H9 (cell line): ENCODE data around the gene PSG6. TPM values are rescaled to one million over a fixed set of nuclear protein-coding genes. Genes with fewer than 3 reads are reported as not detected.
"Not testable (repeated sequence)": the region's sequence is repeated elsewhere in the genome, so short reads cannot be mapped to it uniquely, and the experiment has no call there.

Experiments used
- DNase-seq: peaks from one replicate; pipeline ENCODE4 v3.0.0-alpha.2; 2017
- H2AFZ ChIP-seq: one replicate; pipeline ENCODE4 v1.6.1; 2013; ENCODE audit warnings: mild to moderate bottlenecking, low read length, control low read depth, moderate library complexity
- H2AK5ac ChIP-seq: 2 replicates; pipeline ENCODE4 v1.6.1; 2013; ENCODE audit warnings: low read length, control low read depth, mixed read lengths; ENCODE audit not compliant: insufficient read length
- H2BK120ac ChIP-seq: one replicate; pipeline ENCODE4 v1.6.1; 2013; ENCODE audit warnings: low read depth, mild to moderate bottlenecking, low read length, control low read depth, inconsistent platforms; ENCODE audit not compliant: poor library complexity, severe bottlenecking
- H2BK12ac ChIP-seq: 2 replicates; pipeline ENCODE4 v1.6.1; 2013; ENCODE audit warnings: low read length, control low read depth, mixed read lengths, low read depth; ENCODE audit not compliant: insufficient read length
- H2BK15ac ChIP-seq: 2 replicates; pipeline ENCODE4 v1.6.1; 2013; ENCODE audit warnings: low read depth, low read length, control low read depth
- H2BK20ac ChIP-seq: one replicate; pipeline ENCODE4 v1.6.1; 2013; ENCODE audit warnings: low read depth, mild to moderate bottlenecking, low read length, control low read depth, inconsistent platforms; ENCODE audit not compliant: poor library complexity, severe bottlenecking
- H2BK5ac ChIP-seq: 2 replicates; pipeline ENCODE4 v1.6.1; 2013; ENCODE audit warnings: low read length, control low read depth, mixed read lengths; ENCODE audit not compliant: insufficient read length
- H3K14ac ChIP-seq: 2 replicates; pipeline ENCODE4 v1.6.1; 2013; ENCODE audit warnings: low read length, control low read depth; ENCODE audit not compliant: insufficient read depth
- H3K18ac ChIP-seq: 2 replicates; pipeline ENCODE4 v1.6.1; 2013; ENCODE audit warnings: low read depth, mild to moderate bottlenecking, mixed read lengths, low read length, control low read depth; ENCODE audit not compliant: insufficient read length
- H3K23ac ChIP-seq: 2 replicates; pipeline ENCODE4 v1.6.1; 2013; ENCODE audit warnings: low read length, control low read depth, mixed read lengths, low read depth; ENCODE audit not compliant: insufficient read length
- H3K23me2 ChIP-seq: 2 replicates; pipeline ENCODE4 v1.6.1; 2013; ENCODE audit warnings: low read depth, mild to moderate bottlenecking, mixed read lengths, low read length, control low read depth; ENCODE audit not compliant: insufficient read length, poor library complexity, severe bottlenecking
- H3K27ac ChIP-seq: 2 replicates; pipeline ENCODE4 v1.5.1; 2013; ENCODE audit warnings: low read length, control low read depth, mixed read lengths, low read depth; ENCODE audit not compliant: insufficient read length
- H3K27me3 ChIP-seq: 2 replicates; pipeline ENCODE4 v1.6.1; 2013; ENCODE audit warnings: low read length, control low read depth, inconsistent platforms; ENCODE audit not compliant: insufficient read depth
- H3K4ac ChIP-seq: 2 replicates; pipeline ENCODE4 v1.6.1; 2013; ENCODE audit warnings: low read depth, mild to moderate bottlenecking, control low read depth, inconsistent platforms, low read length, moderate library complexity
- H3K4me1 ChIP-seq: 2 replicates; pipeline ENCODE4 v1.6.1; 2013; ENCODE audit warnings: low read length, control low read depth, inconsistent platforms; ENCODE audit not compliant: insufficient read depth
- H3K4me2 ChIP-seq: 2 replicates; pipeline ENCODE4 v1.6.1; 2013; ENCODE audit warnings: low read length, control low read depth, mixed read lengths; ENCODE audit not compliant: insufficient read length, insufficient read depth
- H3K56ac ChIP-seq: 2 replicates; pipeline ENCODE4 v1.6.1; 2013; ENCODE audit warnings: low read depth, mild to moderate bottlenecking, mixed read lengths, low read length, control low read depth; ENCODE audit not compliant: insufficient read length
- H3K79me1 ChIP-seq: 2 replicates; pipeline ENCODE4 v1.6.1; 2013; ENCODE audit warnings: low read depth, mild to moderate bottlenecking, moderate library complexity, low read length, control low read depth, inconsistent platforms; ENCODE audit not compliant: insufficient read depth, poor library complexity, severe bottlenecking
- H3K79me2 ChIP-seq: 2 replicates; pipeline ENCODE4 v1.6.1; 2013; ENCODE audit warnings: low read length, control low read depth, inconsistent platforms; ENCODE audit not compliant: insufficient read depth
- H3K9ac ChIP-seq: 2 replicates; pipeline ENCODE4 v1.6.1; 2013; ENCODE audit warnings: low read length, control low read depth, mixed read lengths; ENCODE audit not compliant: insufficient read length; ENCODE audit errors: extremely low read depth
- H3K9me3 ChIP-seq: one replicate; pipeline ENCODE4 v1.6.1; 2013; ENCODE audit warnings: low read depth, low read length, inconsistent platforms; ENCODE audit not compliant: control insufficient read depth
- H3T11ph ChIP-seq: one replicate; pipeline ENCODE4 v1.6.1; 2013; ENCODE audit warnings: mild to moderate bottlenecking, low read length, control low read depth, inconsistent platforms
- H4K20me1 ChIP-seq: one replicate; pipeline ENCODE4 v1.6.1; 2013; ENCODE audit not compliant: control insufficient read depth, insufficient read length, insufficient read depth
- H4K5ac ChIP-seq: 2 replicates; pipeline ENCODE4 v1.6.1; 2013; ENCODE audit warnings: low read depth, mild to moderate bottlenecking, mixed read lengths, low read length, control low read depth; ENCODE audit not compliant: insufficient read length
- H4K8ac ChIP-seq: replicated peaks from 2 replicates; pipeline ENCODE4 v1.6.1; 2013; ENCODE audit warnings: low read length, control low read depth, mixed read lengths, low read depth; ENCODE audit not compliant: insufficient read length
- H4K91ac ChIP-seq: 2 replicates; pipeline ENCODE4 v1.6.1; 2013; ENCODE audit warnings: low read depth, mild to moderate bottlenecking, moderate library complexity, mixed read lengths, low read length, control low read depth; ENCODE audit not compliant: insufficient read length
- H3K27ac Mint-ChIP-seq, 3 experiments: 2 replicates in 2 of 3; 3 replicates in 1 of 3; pipeline ENCODE4 v1.8.0; 2020 to 2021; ENCODE audit warnings: mixed read lengths in 3 of 3, mild to moderate bottlenecking in 1 of 3, moderate library complexity in 1 of 3
- H3K27me3 Mint-ChIP-seq: 2 replicates; pipeline ENCODE4 v1.8.0; 2021; ENCODE audit warnings: low read depth, mild to moderate bottlenecking, moderate library complexity, mixed read lengths
- H3K36me3 Mint-ChIP-seq, 3 experiments: 2 replicates in 2 of 3; 3 replicates in 1 of 3; pipeline ENCODE4 v1.8.0; 2020 to 2021; ENCODE audit warnings: low read depth in 3 of 3, mixed read lengths in 3 of 3; ENCODE audit not compliant: insufficient read depth in 1 of 3
- H3K4me1 Mint-ChIP-seq, 2 experiments: 2 replicates each; pipeline ENCODE4 v1.8.0; 2020; ENCODE audit warnings: mixed read lengths in 2 of 2
- H3K4me3 Mint-ChIP-seq, 2 experiments: 2 replicates in 1 of 2; 3 replicates in 1 of 2; pipeline ENCODE4 v1.8.0; 2020 to 2021; ENCODE audit warnings: mild to moderate bottlenecking in 2 of 2, mixed read lengths in 2 of 2, moderate library complexity in 1 of 2
- H3K9me3 Mint-ChIP-seq, 2 experiments: 2 replicates in 1 of 2; 3 replicates in 1 of 2; pipeline ENCODE4 v1.8.0; 2020; ENCODE audit warnings: mild to moderate bottlenecking in 2 of 2, mixed read lengths in 2 of 2, moderate library complexity in 1 of 2
- total RNA-seq: library from RNA; stranded (reverse); gene quantifications from 2 replicates; pipeline ENCODE4 v1.2.1, GENCODE V29; 2021

PSG6 gene
- total RNA-seq, 1 experiment from 2014 or later = not detected

- not testable (repeated sequence) for H2BK5ac ChIP-seq, H3K27ac ChIP-seq, H3K9ac ChIP-seq, H3K4me1 Mint-ChIP-seq, H3K4ac ChIP-seq, H2BK20ac ChIP-seq, H3K23ac ChIP-seq, H4K8ac ChIP-seq, H3K4me2 ChIP-seq, H2BK120ac ChIP-seq, H3K23me2 ChIP-seq, H3K79me1 ChIP-seq, H2BK12ac ChIP-seq, H2AK5ac ChIP-seq, DNase-seq, H3K27me3 ChIP-seq, H3K4me1 ChIP-seq, H3K27me3 Mint-ChIP-seq, H3K18ac ChIP-seq, H2BK15ac ChIP-seq, H4K91ac ChIP-seq, H3K79me2 ChIP-seq, H2AFZ ChIP-seq, H3K4me3 Mint-ChIP-seq, H4K5ac ChIP-seq, H3T11ph ChIP-seq, H3K14ac ChIP-seq, H3K27ac Mint-ChIP-seq, H3K56ac ChIP-seq, H4K20me1 ChIP-seq
- H3K36me3 Mint-ChIP-seq = peaks cover 22 to 28% (median 27%) of the 10 kb centered on the region in 3 experiments
- H3K9me3 Mint-ChIP-seq = peaks cover 97% of the 10 kb centered on the region in 2 experiments
- peaks cover 72% of the 10 kb centered on the region for H3K9me3 ChIP-seq
These were observed 17.0 kb upstream of the PSG6 start for GRCh38 chr19:42934726-42935125.

- not testable (repeated sequence) for H3K14ac ChIP-seq, H3K23ac ChIP-seq
These were observed 16.5 kb upstream of the PSG6 start for GRCh38 chr19:42934183-42934582.

More at GRCh38 chr19:42934183-42934582, 16.5 kb upstream of the PSG6 start:
- peaks cover 67% of the 10 kb centered on the region for H3K9me3 ChIP-seq
- H4K91ac ChIP-seq, H3K79me2 ChIP-seq, H4K8ac ChIP-seq, H3K9ac ChIP-seq, H3K27me3 ChIP-seq, H3K27ac Mint-ChIP-seq, H4K20me1 ChIP-seq, H2BK20ac ChIP-seq, H2AK5ac ChIP-seq, H3K23me2 ChIP-seq, H3K4ac ChIP-seq, H2BK12ac ChIP-seq, H4K5ac ChIP-seq, H2BK15ac ChIP-seq, H2BK120ac ChIP-seq, H2BK5ac ChIP-seq, H3K18ac ChIP-seq, H3T11ph ChIP-seq, H2AFZ ChIP-seq, H3K27ac ChIP-seq, H3K79me1 ChIP-seq, H3K4me3 Mint-ChIP-seq, H3K27me3 Mint-ChIP-seq, H3K4me2 ChIP-seq, H3K56ac ChIP-seq, H3K4me1 Mint-ChIP-seq, DNase-seq, H3K4me1 ChIP-seq: not testable (repeated sequence)
- Mint-ChIP-seq H3K9me3 (peaks cover 96% of the 10 kb centered on the region in 2 experiments), H3K36me3 (peaks cover 22 to 28% (median 24%) of the 10 kb centered on the region in 3 experiments; a peak in 6 of 7 replicates)
